HCT116 (cell line): Measurements from ENCODE around the gene TTC33.

ENCODE experiments used
- CTCF ChIP-seq, 3 experiments: fragments of 200-600 bp in 1 of 3; sonication (generic) in 1 of 3; IDR thresholded peaks in 2 of 3; conservative IDR thresholded peaks in 1 of 3; 2 replicates each; pipeline ENCODE4 v1.5.1; 2012 to 2017; ENCODE audit warnings: low read depth in 2 of 3, low read length in 2 of 3, antibody characterized with exemption in 1 of 3, borderline replicate concordance in 1 of 3, control low read depth in 1 of 3, mild to moderate bottlenecking in 1 of 3, mixed read lengths in 1 of 3, mixed run types in 1 of 3, moderate library complexity in 1 of 3; ENCODE audit not compliant: insufficient read depth in 1 of 3
- EZH2phosphoT487 ChIP-seq: fragments of 200-600 bp; IDR thresholded peaks from 2 replicates; pipeline ENCODE4 v1.6.1; 2018; ENCODE audit warnings: antibody characterized with exemption, borderline replicate concordance
- MAX ChIP-seq: IDR thresholded peaks from 2 replicates; pipeline ENCODE4 v1.6.1; 2012
- POLR2A ChIP-seq: IDR thresholded peaks from 2 replicates; pipeline ENCODE4 v1.7.0; 2011; ENCODE audit warnings: borderline replicate concordance; ENCODE audit not compliant: insufficient read depth, insufficient read length; ENCODE audit errors: extremely low read depth
- POLR2AphosphoS5 ChIP-seq: IDR thresholded peaks from 2 replicates; pipeline ENCODE4 v1.6.1; 2011; ENCODE audit warnings: mild to moderate bottlenecking, low read depth, low read length, moderate library complexity
- RAD21 ChIP-seq: IDR thresholded peaks from 2 replicates; pipeline ENCODE4 v1.6.1; 2012; ENCODE audit warnings: low read depth, mild to moderate bottlenecking
- YY1 ChIP-seq: IDR thresholded peaks from 2 replicates; pipeline ENCODE4 v1.6.1; 2011; ENCODE audit warnings: low read length, low read depth, moderate library complexity, mild to moderate bottlenecking; ENCODE audit not compliant: insufficient replicate concordance; ENCODE audit errors: extremely low read depth
- ZNF274 ChIP-seq: fragments of 200-500 bp; sonication (Bioruptor generic); IDR thresholded peaks from 2 replicates; pipeline ENCODE4 v1.6.1; 2014; ENCODE audit warnings: mild to moderate bottlenecking, low read depth, low read length, inconsistent platforms
- TF ChIP-seq, protein P1 (sequence below): IDR thresholded peaks from 2 replicates; pipeline ENCODE4 v1.6.1; 2012; ENCODE audit warnings: low read depth

GRCh38 chr5:40652441-40653220, 103.1 kb downstream of the TTC33 start:
- TF ChIP-seq EZH2phosphoT487 (no peak), ZNF274 (no peak), MAX (no peak), POLR2A (no peak), POLR2AphosphoS5 (no peak), YY1 (no peak), RAD21 (no peak), CTCF (IDR thresholded peaks at IDR 0.05 in 2 of 3, conservative IDR thresholded peaks at IDR 0.05 in 1 of 3; ENCODE audit: borderline replicate concordance in 1 of 3, insufficient read depth in 1 of 3, low read depth in 2 of 3, low read length in 2 of 3) (no peak)
- TF ChIP-seq, protein P1, sequence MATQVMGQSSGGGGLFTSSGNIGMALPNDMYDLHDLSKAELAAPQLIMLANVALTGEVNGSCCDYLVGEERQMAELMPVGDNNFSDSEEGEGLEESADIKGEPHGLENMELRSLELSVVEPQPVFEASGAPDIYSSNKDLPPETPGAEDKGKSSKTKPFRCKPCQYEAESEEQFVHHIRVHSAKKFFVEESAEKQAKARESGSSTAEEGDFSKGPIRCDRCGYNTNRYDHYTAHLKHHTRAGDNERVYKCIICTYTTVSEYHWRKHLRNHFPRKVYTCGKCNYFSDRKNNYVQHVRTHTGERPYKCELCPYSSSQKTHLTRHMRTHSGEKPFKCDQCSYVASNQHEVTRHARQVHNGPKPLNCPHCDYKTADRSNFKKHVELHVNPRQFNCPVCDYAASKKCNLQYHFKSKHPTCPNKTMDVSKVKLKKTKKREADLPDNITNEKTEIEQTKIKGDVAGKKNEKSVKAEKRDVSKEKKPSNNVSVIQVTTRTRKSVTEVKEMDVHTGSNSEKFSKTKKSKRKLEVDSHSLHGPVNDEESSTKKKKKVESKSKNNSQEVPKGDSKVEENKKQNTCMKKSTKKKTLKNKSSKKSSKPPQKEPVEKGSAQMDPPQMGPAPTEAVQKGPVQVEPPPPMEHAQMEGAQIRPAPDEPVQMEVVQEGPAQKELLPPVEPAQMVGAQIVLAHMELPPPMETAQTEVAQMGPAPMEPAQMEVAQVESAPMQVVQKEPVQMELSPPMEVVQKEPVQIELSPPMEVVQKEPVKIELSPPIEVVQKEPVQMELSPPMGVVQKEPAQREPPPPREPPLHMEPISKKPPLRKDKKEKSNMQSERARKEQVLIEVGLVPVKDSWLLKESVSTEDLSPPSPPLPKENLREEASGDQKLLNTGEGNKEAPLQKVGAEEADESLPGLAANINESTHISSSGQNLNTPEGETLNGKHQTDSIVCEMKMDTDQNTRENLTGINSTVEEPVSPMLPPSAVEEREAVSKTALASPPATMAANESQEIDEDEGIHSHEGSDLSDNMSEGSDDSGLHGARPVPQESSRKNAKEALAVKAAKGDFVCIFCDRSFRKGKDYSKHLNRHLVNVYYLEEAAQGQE: no peak
